Measurements from ENCODE around the gene MRPL44. TPM values are rescaled to one million over a fixed set of nuclear protein-coding genes. Genes with fewer than 3 reads are reported as not detected.

MRPL44 gene
- polyA plus RNA-seq (2012; ENCODE audit: insufficient read length, low read depth), result 14.8 TPM

GRCh38 chr2:223957092-223957851, at the start of gene MRPL44:
Gene MRPL44, plus strand, starts transcription at chr2:223957463. Its CDS starts 10 bp downstream, at chr2:223957473.
- TF ChIP-seq POLR2AphosphoS5 (IDR thresholded peaks at IDR 0.05; ENCODE audit: low read depth, low read length) (peak; percentile 92), FOXP2 (optimal IDR thresholded peaks at IDR 0.05; ENCODE audit: borderline replicate concordance, extremely low read depth, extremely low read length, insufficient read depth) (peak; percentile 46), SIN3A (IDR thresholded peaks at IDR 0.05; ENCODE audit: borderline replicate concordance, insufficient read depth, low read length) (peak; percentile 85; the same call in 1 of the 2 replicates), TAF1 (IDR thresholded peaks at IDR 0.05; ENCODE audit: borderline replicate concordance, insufficient read depth, low read length) (peak; percentile 98)
- TF ChIP-seq, protein P1, sequence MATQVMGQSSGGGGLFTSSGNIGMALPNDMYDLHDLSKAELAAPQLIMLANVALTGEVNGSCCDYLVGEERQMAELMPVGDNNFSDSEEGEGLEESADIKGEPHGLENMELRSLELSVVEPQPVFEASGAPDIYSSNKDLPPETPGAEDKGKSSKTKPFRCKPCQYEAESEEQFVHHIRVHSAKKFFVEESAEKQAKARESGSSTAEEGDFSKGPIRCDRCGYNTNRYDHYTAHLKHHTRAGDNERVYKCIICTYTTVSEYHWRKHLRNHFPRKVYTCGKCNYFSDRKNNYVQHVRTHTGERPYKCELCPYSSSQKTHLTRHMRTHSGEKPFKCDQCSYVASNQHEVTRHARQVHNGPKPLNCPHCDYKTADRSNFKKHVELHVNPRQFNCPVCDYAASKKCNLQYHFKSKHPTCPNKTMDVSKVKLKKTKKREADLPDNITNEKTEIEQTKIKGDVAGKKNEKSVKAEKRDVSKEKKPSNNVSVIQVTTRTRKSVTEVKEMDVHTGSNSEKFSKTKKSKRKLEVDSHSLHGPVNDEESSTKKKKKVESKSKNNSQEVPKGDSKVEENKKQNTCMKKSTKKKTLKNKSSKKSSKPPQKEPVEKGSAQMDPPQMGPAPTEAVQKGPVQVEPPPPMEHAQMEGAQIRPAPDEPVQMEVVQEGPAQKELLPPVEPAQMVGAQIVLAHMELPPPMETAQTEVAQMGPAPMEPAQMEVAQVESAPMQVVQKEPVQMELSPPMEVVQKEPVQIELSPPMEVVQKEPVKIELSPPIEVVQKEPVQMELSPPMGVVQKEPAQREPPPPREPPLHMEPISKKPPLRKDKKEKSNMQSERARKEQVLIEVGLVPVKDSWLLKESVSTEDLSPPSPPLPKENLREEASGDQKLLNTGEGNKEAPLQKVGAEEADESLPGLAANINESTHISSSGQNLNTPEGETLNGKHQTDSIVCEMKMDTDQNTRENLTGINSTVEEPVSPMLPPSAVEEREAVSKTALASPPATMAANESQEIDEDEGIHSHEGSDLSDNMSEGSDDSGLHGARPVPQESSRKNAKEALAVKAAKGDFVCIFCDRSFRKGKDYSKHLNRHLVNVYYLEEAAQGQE (IDR thresholded peaks at IDR 0.05; ENCODE audit: insufficient read depth in 1 of 2, low read depth in 2 of 2, low read length in 2 of 2), result 0 out of 4 replicates have a peak, but pooled peaks of 1 of the 2 experiments have one; percentile 61

DNA sequence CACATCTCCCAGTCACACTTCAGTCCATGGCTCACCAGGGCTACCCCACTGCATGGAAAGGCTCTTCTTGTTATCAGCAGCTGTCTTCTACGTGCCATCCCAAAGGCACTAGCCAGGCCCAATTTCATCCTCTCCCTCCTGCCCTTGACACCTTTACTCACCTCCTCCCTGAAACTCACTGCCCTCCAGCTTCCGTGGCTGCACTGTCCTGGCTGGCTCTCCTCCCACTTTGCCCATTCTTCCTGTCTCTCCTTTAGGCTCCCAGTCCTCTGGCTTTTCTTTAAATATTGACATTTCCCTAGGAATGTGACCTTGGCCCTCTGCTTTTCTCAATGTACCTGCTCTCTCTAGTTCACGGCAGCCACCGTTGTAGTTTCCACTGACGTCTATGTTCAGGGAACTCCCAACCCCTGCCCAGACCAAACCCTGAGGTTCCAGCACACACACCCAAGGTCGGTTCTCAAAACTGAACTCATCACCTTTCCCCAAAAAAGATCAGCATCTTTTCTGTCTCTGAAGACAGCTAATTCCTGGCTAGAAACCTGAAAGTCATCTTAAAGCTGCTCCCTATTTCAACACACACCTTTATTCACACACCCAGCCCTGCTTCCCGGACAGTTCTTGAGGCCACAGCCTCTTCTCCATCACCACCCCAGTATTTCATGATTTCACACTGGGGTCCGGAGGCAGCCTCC, 48.8 kb upstream of the MRPL44 start:
- TF ChIP-seq SIN3A (IDR thresholded peaks at IDR 0.05; ENCODE audit: borderline replicate concordance, insufficient read depth, low read length) (no peak), FOXP2 (optimal IDR thresholded peaks at IDR 0.05; ENCODE audit: borderline replicate concordance, extremely low read depth, extremely low read length, insufficient read depth) (no peak), TAF1 (IDR thresholded peaks at IDR 0.05; ENCODE audit: borderline replicate concordance, insufficient read depth, low read length) (no peak), POLR2AphosphoS5 (IDR thresholded peaks at IDR 0.05; ENCODE audit: low read depth, low read length) (no peak)
- TF ChIP-seq, protein P1 (IDR thresholded peaks at IDR 0.05; ENCODE audit: insufficient read depth in 1 of 2, low read depth in 2 of 2, low read length in 2 of 2), result no peak

- TF ChIP-seq POLR2AphosphoS5 (IDR thresholded peaks at IDR 0.05; ENCODE audit: low read depth, low read length) (no peak), SIN3A (IDR thresholded peaks at IDR 0.05; ENCODE audit: borderline replicate concordance, insufficient read depth, low read length) (no peak), FOXP2 (optimal IDR thresholded peaks at IDR 0.05; ENCODE audit: borderline replicate concordance, extremely low read depth, extremely low read length, insufficient read depth) (no peak), TAF1 (IDR thresholded peaks at IDR 0.05; ENCODE audit: borderline replicate concordance, insufficient read depth, low read length) (no peak)
- TF ChIP-seq, protein P1 (IDR thresholded peaks at IDR 0.05; ENCODE audit: insufficient read depth in 1 of 2, low read depth in 2 of 2, low read length in 2 of 2), result no peak
Observed at GRCh38 chr2:223909001-223909741, 48.1 kb upstream of the MRPL44 start.

- TF ChIP-seq TAF1 (IDR thresholded peaks at IDR 0.05; ENCODE audit: borderline replicate concordance, insufficient read depth, low read length) (no peak), POLR2AphosphoS5 (IDR thresholded peaks at IDR 0.05; ENCODE audit: low read depth, low read length) (no peak), FOXP2 (optimal IDR thresholded peaks at IDR 0.05; ENCODE audit: borderline replicate concordance, extremely low read depth, extremely low read length, insufficient read depth) (no peak), SIN3A (IDR thresholded peaks at IDR 0.05; ENCODE audit: borderline replicate concordance, insufficient read depth, low read length) (no peak)
- TF ChIP-seq, protein P1 (IDR thresholded peaks at IDR 0.05; ENCODE audit: insufficient read depth in 1 of 2, low read depth in 2 of 2, low read length in 2 of 2), result no peak
Observed at GRCh38 chr2:223914324-223914723, 42.9 kb upstream of the MRPL44 start.
